SK-N-SH treated with all-trans-retinoic acid at 6 μM for 48 hours (cell line): Measurements from ENCODE around the gene ENPP7.

ENCODE experiments used
- ATAC-seq: fragments of 200-7000 bp; cut with Tn5 transposase; 3 replicates; pipeline ENCODE4 v1.9.1; 2020; ENCODE audit warnings: mild to moderate bottlenecking, moderate library complexity
- ARNTL ChIP-seq: fragments of 450-650 bp; formaldehyde crosslinking; IDR thresholded peaks from 2 replicates; pipeline ENCODE4 v1.5.0; 2020; ENCODE audit warnings: low read depth, mild to moderate bottlenecking, moderate library complexity, borderline replicate concordance
- BACH2 ChIP-seq: fragments of 250-450 bp; sonication (Bioruptor Pico); IDR thresholded peaks from 2 replicates; pipeline ENCODE4 v1.9.0; 2021; ENCODE audit warnings: mild to moderate bottlenecking, borderline replicate concordance
- CREB5 ChIP-seq: fragments of 250-450 bp; sonication (Bioruptor Pico); IDR thresholded peaks from 2 replicates; pipeline ENCODE4 v1.5.1; 2020; ENCODE audit warnings: low read depth, mild to moderate bottlenecking, moderate library complexity
- CSDC2 ChIP-seq: fragments of 250-450 bp; sonication (Bioruptor Pico); IDR thresholded peaks from 2 replicates; pipeline ENCODE4 v1.5.0; 2020; ENCODE audit warnings: mild to moderate bottlenecking, moderate library complexity
- ESRRG ChIP-seq: fragments of 250-450 bp; sonication (Bioruptor Pico); IDR thresholded peaks from 2 replicates; pipeline ENCODE4 v1.6.1; 2021; ENCODE audit warnings: mild to moderate bottlenecking
- GLIS3 ChIP-seq: fragments of 250-450 bp; sonication (Bioruptor Pico); IDR thresholded peaks from 2 replicates; pipeline ENCODE4 v1.5.0; 2020; ENCODE audit warnings: mild to moderate bottlenecking, moderate library complexity
- ISL1 ChIP-seq: fragments of 250-450 bp; sonication (Bioruptor Pico); IDR thresholded peaks from 2 replicates; pipeline ENCODE4 v2.1.2; 2022; ENCODE audit warnings: mild to moderate bottlenecking, moderate library complexity
- OSR1 ChIP-seq: fragments of 250-450 bp; sonication (Bioruptor Pico); IDR thresholded peaks from 2 replicates; pipeline ENCODE4 v1.8.0; 2022; ENCODE audit warnings: moderate library complexity, mild to moderate bottlenecking, inconsistent platforms
- PPARA ChIP-seq: fragments of 250-450 bp; sonication (Bioruptor Pico); IDR thresholded peaks from 2 replicates; pipeline ENCODE4 v1.5.0; 2020; ENCODE audit warnings: mild to moderate bottlenecking, borderline replicate concordance
- RARB ChIP-seq: fragments of 250-450 bp; sonication (Bioruptor Pico); IDR thresholded peaks from 2 replicates; pipeline ENCODE4 v1.8.0; 2021; ENCODE audit warnings: mild to moderate bottlenecking, moderate library complexity
- SNAI2 ChIP-seq: fragments of 250-450 bp; sonication (Bioruptor Pico); IDR thresholded peaks from 2 replicates; pipeline ENCODE4 v1.5.0; 2020; ENCODE audit warnings: mild to moderate bottlenecking, moderate library complexity
- TCF4 ChIP-seq: fragments of 250-450 bp; sonication (Bioruptor Pico); IDR thresholded peaks from 2 replicates; pipeline ENCODE4 v1.8.0; 2021; ENCODE audit warnings: mild to moderate bottlenecking, moderate library complexity, borderline replicate concordance
- TOX ChIP-seq: fragments of 250-450 bp; sonication (Bioruptor Pico); IDR thresholded peaks from 2 replicates; pipeline ENCODE4 v1.8.0; 2021; ENCODE audit warnings: mild to moderate bottlenecking, moderate library complexity, borderline replicate concordance
- TSHZ2 ChIP-seq: fragments of 250-450 bp; sonication (Bioruptor Pico); IDR thresholded peaks from 2 replicates; pipeline ENCODE4 v1.5.0; 2020; ENCODE audit warnings: mild to moderate bottlenecking, moderate library complexity
- ZC3H10 ChIP-seq: fragments of 250-450 bp; sonication (Bioruptor Pico); IDR thresholded peaks from 2 replicates; pipeline ENCODE4 v1.5.1; 2021; ENCODE audit warnings: mild to moderate bottlenecking, moderate library complexity
- ZFP3 ChIP-seq: fragments of 250-450 bp; sonication (Bioruptor Pico); IDR thresholded peaks from 2 replicates; pipeline ENCODE4 v1.5.0; 2020; ENCODE audit warnings: mild to moderate bottlenecking, moderate library complexity
- ZFP30 ChIP-seq: fragments of 450-650 bp; formaldehyde crosslinking; IDR thresholded peaks from 2 replicates; pipeline ENCODE4 v1.5.0; 2022; ENCODE audit warnings: mild to moderate bottlenecking, moderate library complexity
- ZNF565 ChIP-seq: fragments of 450-650 bp; formaldehyde crosslinking; conservative IDR thresholded peaks from 2 replicates; pipeline ENCODE4 v1.5.0; 2020; ENCODE audit warnings: low read depth, mild to moderate bottlenecking, moderate library complexity
- ZNF70 ChIP-seq: fragments of 450-650 bp; formaldehyde crosslinking; IDR thresholded peaks from 2 replicates; pipeline ENCODE4 v1.5.0; 2020; ENCODE audit warnings: mild to moderate bottlenecking, moderate library complexity
- ZNF8 ChIP-seq: fragments of 450-650 bp; formaldehyde crosslinking; IDR thresholded peaks from 2 replicates; pipeline ENCODE4 v1.5.0; 2020; ENCODE audit warnings: mild to moderate bottlenecking, moderate library complexity
- TF ChIP-seq, protein P1 (sequence below): fragments of 250-450 bp; sonication (Bioruptor Pico); IDR thresholded peaks from 2 replicates; pipeline ENCODE4 v1.8.0; 2020; ENCODE audit warnings: mild to moderate bottlenecking, moderate library complexity, borderline replicate concordance
- TF ChIP-seq, protein P2 (sequence below): fragments of 250-450 bp; sonication (Bioruptor Pico); IDR thresholded peaks from 2 replicates; pipeline ENCODE4 v1.8.0; 2021; ENCODE audit warnings: low read depth, mild to moderate bottlenecking, moderate library complexity, borderline replicate concordance
- TF ChIP-seq, protein P3 (sequence below): fragments of 250-450 bp; sonication (Bioruptor Pico); IDR thresholded peaks from 2 replicates; pipeline ENCODE4 v1.5.1; 2021; ENCODE audit warnings: mild to moderate bottlenecking, moderate library complexity

ENPP7 gene

GRCh38 chr17:79755591-79755990 is 24.8 kb downstream of the ENPP7 start:
- TF ChIP-seq RARB (CRISPR knock-in tag) = no peak
- TF ChIP-seq ARNTL (CRISPR knock-in tag) = no peak
- no peak for TF ChIP-seq ZFP3
- TF ChIP-seq OSR1 (CRISPR knock-in tag) = no peak
- TF ChIP-seq CSDC2 (CRISPR knock-in tag) = no peak
- TF ChIP-seq SNAI2 (CRISPR knock-in tag) = no peak
- no peak for TF ChIP-seq ZNF565
- no peak for TF ChIP-seq ZNF70 (CRISPR knock-in tag)
- no peak for TF ChIP-seq ZNF8 (CRISPR knock-in tag)
- TF ChIP-seq, protein P1, sequence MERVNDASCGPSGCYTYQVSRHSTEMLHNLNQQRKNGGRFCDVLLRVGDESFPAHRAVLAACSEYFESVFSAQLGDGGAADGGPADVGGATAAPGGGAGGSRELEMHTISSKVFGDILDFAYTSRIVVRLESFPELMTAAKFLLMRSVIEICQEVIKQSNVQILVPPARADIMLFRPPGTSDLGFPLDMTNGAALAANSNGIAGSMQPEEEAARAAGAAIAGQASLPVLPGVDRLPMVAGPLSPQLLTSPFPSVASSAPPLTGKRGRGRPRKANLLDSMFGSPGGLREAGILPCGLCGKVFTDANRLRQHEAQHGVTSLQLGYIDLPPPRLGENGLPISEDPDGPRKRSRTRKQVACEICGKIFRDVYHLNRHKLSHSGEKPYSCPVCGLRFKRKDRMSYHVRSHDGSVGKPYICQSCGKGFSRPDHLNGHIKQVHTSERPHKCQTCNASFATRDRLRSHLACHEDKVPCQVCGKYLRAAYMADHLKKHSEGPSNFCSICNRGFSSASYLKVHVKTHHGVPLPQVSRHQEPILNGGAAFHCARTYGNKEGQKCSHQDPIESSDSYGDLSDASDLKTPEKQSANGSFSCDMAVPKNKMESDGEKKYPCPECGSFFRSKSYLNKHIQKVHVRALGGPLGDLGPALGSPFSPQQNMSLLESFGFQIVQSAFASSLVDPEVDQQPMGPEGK (CRISPR knock-in tag) = no peak
- TF ChIP-seq, protein P2, sequence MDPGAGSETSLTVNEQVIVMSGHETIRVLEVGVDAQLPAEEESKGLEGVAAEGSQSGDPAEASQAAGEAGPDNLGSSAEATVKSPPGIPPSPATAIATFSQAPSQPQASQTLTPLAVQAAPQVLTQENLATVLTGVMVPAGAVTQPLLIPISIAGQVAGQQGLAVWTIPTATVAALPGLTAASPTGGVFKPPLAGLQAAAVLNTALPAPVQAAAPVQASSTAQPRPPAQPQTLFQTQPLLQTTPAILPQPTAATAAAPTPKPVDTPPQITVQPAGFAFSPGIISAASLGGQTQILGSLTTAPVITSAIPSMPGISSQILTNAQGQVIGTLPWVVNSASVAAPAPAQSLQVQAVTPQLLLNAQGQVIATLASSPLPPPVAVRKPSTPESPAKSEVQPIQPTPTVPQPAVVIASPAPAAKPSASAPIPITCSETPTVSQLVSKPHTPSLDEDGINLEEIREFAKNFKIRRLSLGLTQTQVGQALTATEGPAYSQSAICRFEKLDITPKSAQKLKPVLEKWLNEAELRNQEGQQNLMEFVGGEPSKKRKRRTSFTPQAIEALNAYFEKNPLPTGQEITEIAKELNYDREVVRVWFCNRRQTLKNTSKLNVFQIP (CRISPR knock-in tag) = no peak
- no peak for TF ChIP-seq PPARA (CRISPR knock-in tag)
- no peak for TF ChIP-seq TOX
- TF ChIP-seq, protein P3, sequence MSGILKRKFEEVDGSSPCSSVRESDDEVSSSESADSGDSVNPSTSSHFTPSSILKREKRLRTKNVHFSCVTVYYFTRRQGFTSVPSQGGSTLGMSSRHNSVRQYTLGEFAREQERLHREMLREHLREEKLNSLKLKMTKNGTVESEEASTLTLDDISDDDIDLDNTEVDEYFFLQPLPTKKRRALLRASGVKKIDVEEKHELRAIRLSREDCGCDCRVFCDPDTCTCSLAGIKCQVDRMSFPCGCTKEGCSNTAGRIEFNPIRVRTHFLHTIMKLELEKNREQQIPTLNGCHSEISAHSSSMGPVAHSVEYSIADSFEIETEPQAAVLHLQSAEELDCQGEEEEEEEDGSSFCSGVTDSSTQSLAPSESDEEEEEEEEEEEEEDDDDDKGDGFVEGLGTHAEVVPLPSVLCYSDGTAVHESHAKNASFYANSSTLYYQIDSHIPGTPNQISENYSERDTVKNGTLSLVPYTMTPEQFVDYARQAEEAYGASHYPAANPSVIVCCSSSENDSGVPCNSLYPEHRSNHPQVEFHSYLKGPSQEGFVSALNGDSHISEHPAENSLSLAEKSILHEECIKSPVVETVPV (CRISPR knock-in tag) = no peak
- no peak for TF ChIP-seq GLIS3 (CRISPR knock-in tag)
- TF ChIP-seq BACH2 (CRISPR knock-in tag) = no peak
- no peak for TF ChIP-seq ZFP30 (CRISPR knock-in tag)
- TF ChIP-seq ZC3H10 (CRISPR knock-in tag) = no peak
- no peak for TF ChIP-seq ISL1
- TF ChIP-seq CREB5 (CRISPR knock-in tag) = no peak
- no peak for ATAC-seq

GRCh38 chr17:79757140-79757745 is 26.5 kb downstream of the ENPP7 start:
- ATAC-seq = no peak
- TF ChIP-seq, protein P1 (CRISPR knock-in tag) = no peak
- TF ChIP-seq ISL1 (no peak), GLIS3 (CRISPR knock-in tag) (no peak), SNAI2 (CRISPR knock-in tag) (no peak), CREB5 (CRISPR knock-in tag) (no peak), PPARA (CRISPR knock-in tag) (no peak), ZNF70 (CRISPR knock-in tag) (no peak), ESRRG (CRISPR knock-in tag) (no peak), ZC3H10 (CRISPR knock-in tag) (no peak), TSHZ2 (no peak), RARB (CRISPR knock-in tag) (no peak), TCF4 (CRISPR knock-in tag) (no peak), ARNTL (CRISPR knock-in tag) (no peak), ZNF8 (CRISPR knock-in tag) (no peak), ZFP3 (no peak)
- TF ChIP-seq, protein P2 (CRISPR knock-in tag) = no peak
- TF ChIP-seq, protein P3 (CRISPR knock-in tag) = no peak
